GM12872 (cell line): Measurements from ENCODE around the gene TRIM49B.
"Not testable (repeated sequence)": the region's sequence is repeated elsewhere in the genome, so short reads cannot be mapped to it uniquely, and the experiment has no call there.

Experiments used
- CTCF ChIP-seq: IDR thresholded peaks from 3 replicates; pipeline ENCODE4 v1.5.1; 2011; ENCODE audit warnings: low read depth, mild to moderate bottlenecking, low read length, moderate library complexity; ENCODE audit not compliant: insufficient read depth

TRIM49B gene, protein sequence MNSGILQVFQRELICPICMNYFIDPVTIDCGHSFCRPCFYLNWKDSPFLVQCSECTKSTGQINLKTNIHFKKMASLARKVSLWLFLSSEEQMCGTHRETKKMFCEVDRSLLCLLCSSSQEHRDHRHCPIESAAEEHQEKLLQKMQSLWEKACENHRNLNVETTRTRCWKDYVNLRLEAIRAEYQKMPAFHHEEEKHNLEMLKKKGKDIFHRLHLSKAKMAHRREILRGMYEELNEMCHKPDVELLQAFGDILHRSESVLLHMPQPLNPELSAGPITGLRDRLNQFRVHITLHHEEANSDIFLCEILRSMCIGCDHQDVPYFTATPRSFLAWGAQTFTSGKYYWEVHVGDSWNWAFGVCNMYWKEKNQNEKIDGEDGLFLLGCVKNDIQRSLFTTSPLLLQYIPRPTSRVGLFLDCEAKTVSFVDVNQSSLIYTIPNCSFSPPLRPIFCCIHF

DNA sequence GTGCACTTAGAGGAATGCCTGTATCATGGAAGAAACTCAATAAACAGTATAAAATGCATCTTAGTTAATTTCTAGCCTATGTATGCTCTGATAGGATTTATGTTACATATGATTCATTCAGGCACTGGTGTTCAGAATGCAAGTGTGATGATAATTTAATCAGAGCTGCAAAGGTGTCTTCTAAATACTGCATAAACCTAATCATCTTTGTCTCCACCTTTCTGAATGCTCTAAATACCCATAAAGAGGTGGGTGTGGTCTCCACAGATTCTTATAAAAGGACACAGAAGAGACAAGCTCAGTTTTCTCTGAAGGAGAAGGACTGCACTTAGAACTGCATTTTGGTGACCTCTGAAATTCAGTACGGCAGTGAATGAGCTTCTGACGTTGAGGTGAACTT lies at the start of gene TRIM49B:
TRIM49B (plus strand) TSS at position 301 of the 400 bp plus-strand sequence. CDS start 2,777 bp downstream, outside the sequence.
- not testable (repeated sequence) for TF ChIP-seq CTCF

DNA sequence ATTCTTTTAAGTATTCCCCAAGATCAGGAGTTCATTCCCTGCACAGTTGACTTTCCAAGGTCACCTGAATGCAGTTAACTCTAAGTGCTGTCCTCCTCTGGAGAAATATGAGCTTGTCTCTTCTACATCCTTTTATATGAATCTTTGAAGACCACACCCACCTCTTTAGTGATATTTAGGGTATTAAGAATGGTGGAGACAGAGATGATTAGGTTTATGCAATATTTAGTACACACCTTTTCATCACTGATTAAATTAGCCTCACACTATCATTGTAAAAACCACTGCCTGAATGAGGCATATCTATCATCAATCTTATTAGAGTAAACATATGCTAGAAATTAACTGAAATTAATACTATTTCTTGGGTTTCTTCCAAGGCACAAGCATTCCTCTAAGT lies 44.8 kb upstream of the TRIM49B start, which contains the start of gene TRIM51G:
TRIM51G (minus strand) TSS at position 101 of the 400 bp plus-strand sequence. CDS start 2,190 bp downstream, outside the sequence.
- not testable (repeated sequence) for TF ChIP-seq CTCF

DNA sequence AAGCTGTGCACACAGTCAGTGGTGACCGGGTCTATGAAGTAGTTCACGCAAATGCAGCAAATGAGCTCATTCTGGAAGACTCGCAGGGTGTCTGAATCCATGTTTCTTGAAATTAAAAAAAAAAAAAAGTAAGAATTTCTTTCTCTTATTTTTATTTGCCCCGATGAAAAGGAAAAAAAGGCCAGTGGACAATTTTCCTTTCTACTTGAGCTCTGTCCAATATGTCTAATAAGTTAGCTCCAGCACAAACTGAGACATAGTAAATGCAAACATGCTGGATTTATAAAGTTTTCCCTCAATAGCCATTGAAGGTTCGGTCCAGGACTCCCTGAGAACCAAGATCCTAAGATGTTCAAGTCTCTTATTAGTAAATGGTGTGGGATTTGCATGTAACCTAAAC lies 30.4 kb downstream of the TRIM49B start, which contains the start of gene TRIM64C:
TRIM64C (minus strand) TSS at position 101 of the 400 bp plus-strand sequence; CDS start at position 101, 0 bp downstream.
- not testable (repeated sequence) for TF ChIP-seq CTCF
